H1 (cell line): ENCODE results near the gene SLC35B2. TPM values are rescaled to one million over a fixed set of nuclear protein-coding genes. Genes with fewer than 3 reads are reported as not detected.

ENCODE experiments used
- ATF2 ChIP-seq: IDR thresholded peaks from 2 replicates; pipeline ENCODE4 v1.6.1; 2012; ENCODE audit warnings: low read length, inconsistent platforms
- ATF3 ChIP-seq: IDR thresholded peaks from 2 replicates; pipeline ENCODE4 v1.6.1; 2011; ENCODE audit warnings: low read depth, mild to moderate bottlenecking, low read length; ENCODE audit not compliant: insufficient read depth
- BACH1 ChIP-seq: IDR thresholded peaks from 2 replicates; pipeline ENCODE4 v1.6.1; 2012; ENCODE audit warnings: low read length, improper control_type of control experiment
- CEBPB ChIP-seq: IDR thresholded peaks from 2 replicates; pipeline ENCODE4 v1.6.1; 2012; ENCODE audit warnings: low read depth, low read length
- CHD2 ChIP-seq: IDR thresholded peaks from 2 replicates; pipeline ENCODE4 v1.6.1; 2012; ENCODE audit warnings: low read length, improper control_type of control experiment
- CREB1 ChIP-seq: IDR thresholded peaks from 2 replicates; pipeline ENCODE4 v1.6.1; 2012; ENCODE audit warnings: inconsistent platforms
- HDAC2 ChIP-seq, 2 experiments: fragments of 300-600 bp in 1 of 2; sonication (generic) in 1 of 2; IDR thresholded peaks; 2 replicates each; pipeline ENCODE4 v1.6.1; 2011 to 2012; ENCODE audit warnings: low read depth in 2 of 2, low read length in 2 of 2, mild to moderate bottlenecking in 2 of 2, moderate library complexity in 2 of 2, borderline replicate concordance in 1 of 2, inconsistent platforms in 1 of 2
- JUN ChIP-seq: IDR thresholded peaks from 2 replicates; pipeline ENCODE4 v1.6.1; 2011; ENCODE audit warnings: low read depth, mild to moderate bottlenecking, improper control_type of control experiment, low read length
- KDM1A ChIP-seq: fragments of 200-600, 300-600 bp; sonication (generic); IDR thresholded peaks from 2 replicates; pipeline ENCODE4 v1.7.1; 2016; ENCODE audit warnings: mild to moderate bottlenecking, low read length, borderline replicate concordance
- KDM4A ChIP-seq: IDR thresholded peaks from one replicate; pipeline ENCODE4 v1.7.1; 2012; ENCODE audit warnings: low read depth, mild to moderate bottlenecking, moderate library complexity, low read length, inconsistent platforms; ENCODE audit not compliant: severe bottlenecking
- KDM5A ChIP-seq: fragments of 200-600 bp; IDR thresholded peaks from 2 replicates; pipeline ENCODE4 v1.7.1; 2012; ENCODE audit warnings: mild to moderate bottlenecking, low read length, inconsistent platforms, mixed read lengths
- NANOG ChIP-seq: IDR thresholded peaks from 2 replicates; pipeline ENCODE4 v1.6.1; 2011; ENCODE audit warnings: low read length, low read depth, mild to moderate bottlenecking, inconsistent platforms; ENCODE audit not compliant: insufficient read depth, poor library complexity, severe bottlenecking
- POU5F1 ChIP-seq: IDR thresholded peaks from 2 replicates; pipeline ENCODE4 v1.6.1; 2011; ENCODE audit warnings: low read depth, mild to moderate bottlenecking, low read length, moderate library complexity
- SAP30 ChIP-seq: fragments of 300-600 bp; sonication (generic); IDR thresholded peaks from 2 replicates; pipeline ENCODE4 v1.7.1; 2012; ENCODE audit warnings: low read length, moderate library complexity, mild to moderate bottlenecking, inconsistent platforms; ENCODE audit not compliant: insufficient read depth, insufficient replicate concordance
- SP2 ChIP-seq: IDR thresholded peaks from 2 replicates; pipeline ENCODE4 v1.6.1; 2012; ENCODE audit warnings: mild to moderate bottlenecking, low read length, inconsistent platforms
- SP4 ChIP-seq: IDR thresholded peaks from 2 replicates; pipeline ENCODE4 v1.6.1; 2012; ENCODE audit warnings: low read length, inconsistent platforms
- SUZ12 ChIP-seq: fragments of 200-600 bp; sonication (generic); IDR thresholded peaks from 2 replicates; pipeline ENCODE4 v1.6.1; 2012; ENCODE audit warnings: mild to moderate bottlenecking, inconsistent platforms, low read length, moderate library complexity, mixed read lengths
- TAF1 ChIP-seq: IDR thresholded peaks from 2 replicates; pipeline ENCODE4 v1.6.1; 2011; ENCODE audit warnings: mild to moderate bottlenecking, low read depth, low read length
- TBP ChIP-seq: IDR thresholded peaks from 2 replicates; pipeline ENCODE4 v1.6.1; 2011; ENCODE audit warnings: low read depth, low read length, improper control_type of control experiment
- USF2 ChIP-seq: IDR thresholded peaks from 2 replicates; pipeline ENCODE4 v1.6.1; 2011; ENCODE audit warnings: low read length, improper control_type of control experiment
- ZNF274 ChIP-seq: IDR thresholded peaks from 2 replicates; pipeline ENCODE4 v1.7.0; 2012; ENCODE audit warnings: low read length, borderline replicate concordance; ENCODE audit errors: extremely low read depth
- polyA plus RNA-seq, 7 experiments: library from polyadenylated mRNA; depleted of rRNA in 3 of 7; stranded (reverse) in 5 of 7; unstranded in 2 of 7; fragments of >200 nt in 5 of 7; fragments of 200-250 nt in 2 of 7; gene quantifications; 1 replicate in 5 of 7; 2 replicates in 1 of 7; 4 replicates in 1 of 7; pipeline versions ENCODE4 v1.2.1 to v1.2.3, GENCODE V29; 2011 to 2013; ENCODE audit warnings: missing spikeins in 2 of 7, mixed read lengths in 2 of 7
- total RNA-seq: library from RNA; stranded (reverse); fragmentation: NEBNext Ultra II Directional; extraction: Animal tissue kit (Norgen Biotek cat#: 25700); gene quantifications from 2 replicates; pipeline ENCODE4 v1.2.1, GENCODE V29; 2021

The SLC35B2 gene
- total and polyA plus RNA-seq, 2 of the 8 experiments (the other 6 are each of a cell fraction or from before 2014, with no cell fraction given) = 29.5 to 65.0 TPM

- TF ChIP-seq SAP30 = peak; percentile 10
- TF ChIP-seq KDM1A = no peak
- peak; percentile 50 for TF ChIP-seq USF2
- no peak for TF ChIP-seq SUZ12
- no peak for TF ChIP-seq BACH1
- TF ChIP-seq POU5F1 = no peak
- no peak for TF ChIP-seq CEBPB
- TF ChIP-seq TBP = 0 out of 2 replicates have a peak, but pooled peaks have one; percentile 49
- TF ChIP-seq SP4 = no peak
- TF ChIP-seq ATF3 = no peak
- TF ChIP-seq SP2 = no peak
- TF ChIP-seq KDM5A = no peak
- TF ChIP-seq ZNF274 = no peak
- no peak for TF ChIP-seq NANOG
- no peak for TF ChIP-seq JUN
- no peak for TF ChIP-seq ATF2
- peak; percentile 53; the same call in 1 of the 2 replicates for TF ChIP-seq CREB1
- TF ChIP-seq CHD2 = no peak
- peak; percentile 60 for TF ChIP-seq KDM4A
- TF ChIP-seq HDAC2 (IDR thresholded peaks at IDR 0.05; ENCODE audit: borderline replicate concordance in 1 of 2, low read depth in 2 of 2, low read length in 2 of 2) = 0 out of 4 replicates have a peak, but pooled peaks have one; percentile 31 to 49
- peak; percentile 66 for TF ChIP-seq TAF1
Measured at GRCh38 chr6:44223319-44224028, 33.9 kb downstream of the SLC35B2 start, which contains the start of gene SLC29A1 (continued).
